CD4-positive, alpha-beta T cell (primary cell): ENCODE measurements around the gene ABCC9. TPM values are rescaled to one million over a fixed set of nuclear protein-coding genes. Genes with fewer than 3 reads are reported as not detected.

ENCODE experiments used
- ATAC-seq: fragments of 200-7000 bp; cut with Tn5 transposase; one replicate; pipeline ENCODE4 v1.10.0; 2022; ENCODE audit warnings: mild to moderate bottlenecking; ENCODE audit not compliant: poor library complexity
- CTCF ChIA-PET: fragments of 350-600 bp; sonication (Branson Sonifier 250); formaldehyde crosslinking; loops from one replicate; lab custom pipeline; 2021; ENCODE audit warnings: antibody characterized with exemption, inconsistent platforms; lab: Charles Lee
- POLR2A ChIA-PET: fragments of 350-600 bp; sonication (Branson Sonifier 250); formaldehyde crosslinking; loops from one replicate; lab custom pipeline; 2021; ENCODE audit warnings: antibody characterized with exemption, inconsistent platforms; lab: Charles Lee
- DNase-seq, 14 experiments: peaks; one replicate each; pipeline ENCODE4 v3.0.0-alpha.2; 2013 to 2020; ENCODE audit warnings: mixed read lengths in 2 of 14
- H3K27ac ChIP-seq, 2 donors: one replicate each; pipeline versions ENCODE4 v1.5.1 to v1.7.0; 2013; ENCODE audit warnings: low read length in 2 of 2, low read depth in 1 of 2, mild to moderate bottlenecking in 1 of 2
- H3K27me3 ChIP-seq, 2 experiments: 1 replicate in 1 of 2; 2 replicates in 1 of 2; pipeline versions ENCODE4 v1.6.1 to v1.7.0; 2013; ENCODE audit warnings: low read length in 2 of 2, control low read depth in 1 of 2, mild to moderate bottlenecking in 1 of 2, moderate library complexity in 1 of 2; ENCODE audit not compliant: insufficient read depth in 2 of 2, control insufficient read depth in 1 of 2
- H3K36me3 ChIP-seq: one replicate; pipeline ENCODE4 v1.6.1; 2013; ENCODE audit warnings: low read length, control low read depth; ENCODE audit not compliant: insufficient read depth
- H3K4me1 ChIP-seq: one replicate; pipeline ENCODE4 v1.6.1; 2013; ENCODE audit warnings: low read length, control low read depth; ENCODE audit not compliant: insufficient read depth
- H3K4me3 ChIP-seq: one replicate; pipeline ENCODE4 v1.5.1; 2013; ENCODE audit warnings: mild to moderate bottlenecking, low read length, moderate library complexity
- H3K9me3 ChIP-seq, 2 experiments: 1 replicate in 1 of 2; 2 replicates in 1 of 2; pipeline versions ENCODE4 v1.6.1 to v1.7.0; 2013; ENCODE audit warnings: low read length in 2 of 2, mild to moderate bottlenecking in 2 of 2, control low read depth in 1 of 2, moderate library complexity in 1 of 2; ENCODE audit not compliant: control insufficient read depth in 1 of 2, insufficient read depth in 1 of 2
- H3K27ac Mint-ChIP-seq: one replicate; pipeline ENCODE4 v1.8.0; 2020; ENCODE audit warnings: mixed read lengths
- H3K27me3 Mint-ChIP-seq: one replicate; pipeline ENCODE4 v1.8.0; 2021; ENCODE audit warnings: mixed read lengths
- H3K36me3 Mint-ChIP-seq: one replicate; pipeline ENCODE4 v1.8.0; 2021; ENCODE audit warnings: low read depth, mixed read lengths
- H3K4me1 Mint-ChIP-seq: one replicate; pipeline ENCODE4 v1.8.0; 2021; ENCODE audit warnings: low read depth, mixed read lengths
- H3K4me3 Mint-ChIP-seq: one replicate; pipeline ENCODE4 v1.8.0; 2020; ENCODE audit warnings: mild to moderate bottlenecking, mixed read lengths
- H3K9me3 Mint-ChIP-seq: one replicate; pipeline ENCODE4 v1.8.0; 2020; ENCODE audit warnings: mixed read lengths
- intact Hi-C, 2 experiments: fragments of 100-400 bp; cut with DNase I in 1 of 2; cut with micrococcal nuclease in 1 of 2; formaldehyde crosslinking; loops; one replicate each; pipeline versions ENCODE4 v1.15.1 to v1.9.0; 2023 to 2025; cut with DNase I, micrococcal nuclease
- total RNA-seq, 174 experiments: library from RNA in 2 of 174; stranded (reverse) in 2 of 174; gene quantifications; one replicate each; pipeline ENCODE4 v1.2.3 and lab custom pipeline; 2021 to 2026
- TF ChIP-seq, protein P1 (sequence below): fragments of 200-600 bp; IDR thresholded peaks from one replicate; pipeline ENCODE4 v1.8.0; 2022; ENCODE audit warnings: antibody characterized with exemption, mild to moderate bottlenecking

ABCC9 gene
- total RNA-seq, 2 experiments from 2014 or later: not detected

DNA sequence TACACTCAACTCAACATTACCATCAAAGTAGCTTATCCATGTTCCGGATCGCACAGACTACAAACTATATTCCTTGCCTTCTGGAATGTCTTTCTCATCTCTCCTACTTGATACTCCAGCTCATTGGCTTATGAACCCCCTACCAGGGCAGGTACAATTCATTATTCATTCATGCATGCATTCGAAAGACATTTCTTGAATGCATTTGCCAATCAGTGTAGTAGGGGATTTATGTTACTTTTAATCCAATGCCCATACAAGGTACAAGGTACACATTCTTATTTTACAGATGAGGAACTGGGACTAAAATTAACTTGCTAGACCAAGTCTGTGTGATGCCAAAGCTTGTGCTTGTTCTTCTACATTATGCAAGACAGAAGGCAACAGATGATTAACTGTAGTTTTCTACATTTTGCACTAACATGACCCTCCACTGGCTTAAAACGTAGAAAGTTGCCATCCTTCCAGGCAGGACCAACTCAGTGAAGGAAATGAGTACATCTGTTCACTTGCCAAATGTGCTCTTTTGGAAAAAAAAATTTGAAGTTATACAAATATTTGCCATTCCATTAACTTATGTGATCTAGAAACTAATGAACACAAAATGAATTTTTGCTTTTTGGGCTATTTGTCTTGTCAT, 113.0 kb downstream of the ABCC9 start:
- H3K4me3 Mint-ChIP-seq: no peak overlapping the region
- CTCF ChIA-PET: no interaction called here
- no peaks in the 10 kb centered on the region for H3K4me1 Mint-ChIP-seq
- peaks cover 21% of the 10 kb centered on the region for H3K27me3 Mint-ChIP-seq
- ATAC-seq (no peak), DNase-seq (no peak)
- POLR2A ChIA-PET: no interaction called here
- H3K27ac ChIP-seq: no peak overlapping the region
- H3K27ac Mint-ChIP-seq: no peak overlapping the region
- H3K9me3 ChIP-seq: no peaks in the 10 kb centered on the region
- H3K36me3 ChIP-seq: no peaks in the 10 kb centered on the region
- H3K36me3 Mint-ChIP-seq: no peaks in the 10 kb centered on the region
- TF ChIP-seq, protein P1, sequence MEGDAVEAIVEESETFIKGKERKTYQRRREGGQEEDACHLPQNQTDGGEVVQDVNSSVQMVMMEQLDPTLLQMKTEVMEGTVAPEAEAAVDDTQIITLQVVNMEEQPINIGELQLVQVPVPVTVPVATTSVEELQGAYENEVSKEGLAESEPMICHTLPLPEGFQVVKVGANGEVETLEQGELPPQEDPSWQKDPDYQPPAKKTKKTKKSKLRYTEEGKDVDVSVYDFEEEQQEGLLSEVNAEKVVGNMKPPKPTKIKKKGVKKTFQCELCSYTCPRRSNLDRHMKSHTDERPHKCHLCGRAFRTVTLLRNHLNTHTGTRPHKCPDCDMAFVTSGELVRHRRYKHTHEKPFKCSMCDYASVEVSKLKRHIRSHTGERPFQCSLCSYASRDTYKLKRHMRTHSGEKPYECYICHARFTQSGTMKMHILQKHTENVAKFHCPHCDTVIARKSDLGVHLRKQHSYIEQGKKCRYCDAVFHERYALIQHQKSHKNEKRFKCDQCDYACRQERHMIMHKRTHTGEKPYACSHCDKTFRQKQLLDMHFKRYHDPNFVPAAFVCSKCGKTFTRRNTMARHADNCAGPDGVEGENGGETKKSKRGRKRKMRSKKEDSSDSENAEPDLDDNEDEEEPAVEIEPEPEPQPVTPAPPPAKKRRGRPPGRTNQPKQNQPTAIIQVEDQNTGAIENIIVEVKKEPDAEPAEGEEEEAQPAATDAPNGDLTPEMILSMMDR: no peak
- H3K4me1 ChIP-seq: no peaks in the 10 kb centered on the region
- intact Hi-C loops: no loop called here
- no peaks in the 10 kb centered on the region for H3K27me3 ChIP-seq
- H3K9me3 Mint-ChIP-seq: no peaks in the 10 kb centered on the region
- H3K4me3 ChIP-seq: no peak overlapping the region

DNA sequence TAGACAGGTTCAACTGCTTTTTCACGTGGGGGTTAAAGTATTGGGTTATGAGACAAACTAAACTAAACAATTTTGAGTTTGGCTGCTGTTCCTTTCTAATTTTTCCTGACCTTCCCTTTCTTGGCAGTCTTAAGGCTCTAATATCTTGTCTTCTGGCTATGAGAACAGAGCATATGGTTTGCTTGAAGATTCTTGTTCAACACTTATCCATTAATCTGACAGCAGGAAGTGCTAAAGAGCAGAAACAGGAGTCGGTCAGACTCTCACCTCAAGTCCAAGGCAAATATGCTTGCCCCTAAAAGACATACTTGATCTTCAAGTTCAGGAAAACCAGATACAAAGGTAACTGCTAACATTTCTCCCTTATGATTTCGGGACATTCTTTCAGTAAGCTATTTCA, 114.1 kb downstream of the ABCC9 start:
- intact Hi-C loops: no loop called here
- ATAC-seq (no peak), DNase-seq (no peak)
- H3K27me3 Mint-ChIP-seq: peaks cover 21% of the 10 kb centered on the region
- no peaks in the 10 kb centered on the region for H3K36me3 Mint-ChIP-seq
- Histone ChIP-seq H3K36me3 (no peaks in the 10 kb centered on the region), H3K27me3 (no peaks in the 10 kb centered on the region), H3K9me3 (no peaks in the 10 kb centered on the region), H3K4me1 (no peaks in the 10 kb centered on the region), H3K4me3 (no peak overlapping the region), H3K27ac (no peak overlapping the region)
- no peaks in the 10 kb centered on the region for H3K9me3 Mint-ChIP-seq
- H3K4me1 Mint-ChIP-seq: no peaks in the 10 kb centered on the region
- CTCF ChIA-PET: no interaction called here
- no peak overlapping the region for H3K27ac Mint-ChIP-seq
- H3K4me3 Mint-ChIP-seq: no peak overlapping the region
- POLR2A ChIA-PET: interaction anchor here (0.6 kb wide), 1 partner anchor 192 kb away, joined by 3 read pairs; no protein-coding TSS in a partner anchor
- TF ChIP-seq, protein P1: no peak

DNA sequence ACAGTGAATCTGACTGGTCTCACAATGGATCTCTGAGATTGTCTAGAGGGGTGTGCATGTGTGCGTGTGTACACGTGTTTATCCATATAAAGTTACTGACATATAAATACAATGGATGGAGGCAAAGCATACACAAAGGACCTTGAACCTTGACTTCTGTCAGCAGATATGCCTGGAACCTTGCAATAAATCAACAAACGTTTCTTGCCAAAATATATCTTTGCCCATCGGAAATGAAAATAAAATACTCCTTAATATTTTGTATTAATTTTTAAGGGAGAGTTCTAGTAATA, 114.7 kb downstream of the ABCC9 start:
- DNase-seq: no peak
- Histone ChIP-seq H3K4me1 (no peaks in the 10 kb centered on the region), H3K27ac (no peak overlapping the region), H3K9me3 (no peaks in the 10 kb centered on the region), H3K27me3 (no peaks in the 10 kb centered on the region), H3K4me3 (no peak overlapping the region), H3K36me3 (no peaks in the 10 kb centered on the region)
- Mint-ChIP-seq H3K9me3 (no peaks in the 10 kb centered on the region), H3K36me3 (no peaks in the 10 kb centered on the region), H3K27me3 (peaks cover 20% of the 10 kb centered on the region), H3K4me3 (no peak overlapping the region), H3K4me1 (no peaks in the 10 kb centered on the region), H3K27ac (no peak overlapping the region)
- no peak for ATAC-seq
- intact Hi-C loops: no loop called here
- ChIA-PET POLR2A (no interaction called here), CTCF (no interaction called here)
- TF ChIP-seq, protein P1: no peak
